Spleen (tissue), 7 donors: ENCODE results near the gene LRRC28.

Experiments used
- POLR2A ChIP-seq, 3 donors: fragments of 450-650 bp; IDR thresholded peaks; one replicate each; pipeline ENCODE4 v1.5.1; 2017; ENCODE audit warnings: antibody characterized with exemption in 3 of 3, mild to moderate bottlenecking in 1 of 3
- POLR2AphosphoS5 ChIP-seq, 3 donors: sonication (generic); formaldehyde crosslinking; IDR thresholded peaks; one replicate each; pipeline ENCODE4 v1.5.1; 2017; ENCODE audit warnings: antibody characterized with exemption in 3 of 3
- TF ChIP-seq, protein P1 (sequence below), 11 experiments: fragments of 200-600 bp in 7 of 11; fragments of 450-650 bp in 4 of 11; sonication (generic) in 4 of 11; IDR thresholded peaks in 8 of 11; conservative IDR thresholded peaks in 3 of 11; 1 replicate in 7 of 11; 2 replicates in 4 of 11; pipeline versions ENCODE4 v1.4.0 to v1.8.0; 2016 to 2021; ENCODE audit warnings: antibody characterized with exemption in 11 of 11, inconsistent platforms in 4 of 11, mild to moderate bottlenecking in 1 of 11
- donor health status: DM: no; HTN: no; CAD: no; lungs with moderate emphysema.
- donor health status: DM: no; HTN: no; CAD: no.
- donor health status: DM: no; HTN: no; CAD: no.

DNA sequence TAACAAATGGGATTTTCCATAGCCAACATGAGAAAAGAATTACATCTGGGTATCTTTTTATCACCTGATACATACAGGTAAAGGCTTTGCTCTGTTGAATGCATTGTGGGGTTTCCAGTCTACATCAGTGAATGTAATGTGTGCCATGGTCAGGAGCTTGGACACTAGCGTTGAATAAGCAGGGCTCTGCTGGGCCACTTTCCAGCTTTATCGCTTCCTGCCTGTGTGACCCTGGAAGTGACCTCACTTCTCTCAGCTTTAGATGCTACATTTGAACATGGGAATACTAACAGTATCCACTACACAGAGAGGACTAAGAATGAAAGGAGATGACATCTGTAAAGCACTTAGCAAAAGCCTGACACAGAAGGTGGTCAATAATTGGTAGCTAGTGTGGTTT lies 42.0 kb upstream of the LRRC28 start:
- TF ChIP-seq, protein P1, sequence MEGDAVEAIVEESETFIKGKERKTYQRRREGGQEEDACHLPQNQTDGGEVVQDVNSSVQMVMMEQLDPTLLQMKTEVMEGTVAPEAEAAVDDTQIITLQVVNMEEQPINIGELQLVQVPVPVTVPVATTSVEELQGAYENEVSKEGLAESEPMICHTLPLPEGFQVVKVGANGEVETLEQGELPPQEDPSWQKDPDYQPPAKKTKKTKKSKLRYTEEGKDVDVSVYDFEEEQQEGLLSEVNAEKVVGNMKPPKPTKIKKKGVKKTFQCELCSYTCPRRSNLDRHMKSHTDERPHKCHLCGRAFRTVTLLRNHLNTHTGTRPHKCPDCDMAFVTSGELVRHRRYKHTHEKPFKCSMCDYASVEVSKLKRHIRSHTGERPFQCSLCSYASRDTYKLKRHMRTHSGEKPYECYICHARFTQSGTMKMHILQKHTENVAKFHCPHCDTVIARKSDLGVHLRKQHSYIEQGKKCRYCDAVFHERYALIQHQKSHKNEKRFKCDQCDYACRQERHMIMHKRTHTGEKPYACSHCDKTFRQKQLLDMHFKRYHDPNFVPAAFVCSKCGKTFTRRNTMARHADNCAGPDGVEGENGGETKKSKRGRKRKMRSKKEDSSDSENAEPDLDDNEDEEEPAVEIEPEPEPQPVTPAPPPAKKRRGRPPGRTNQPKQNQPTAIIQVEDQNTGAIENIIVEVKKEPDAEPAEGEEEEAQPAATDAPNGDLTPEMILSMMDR (IDR thresholded peaks at IDR 0.05 in 8 of 11, conservative IDR thresholded peaks at IDR 0.05 in 3 of 11) = no peak
- TF ChIP-seq POLR2AphosphoS5 (IDR thresholded peaks at IDR 0.05) = no peak
- no peak for TF ChIP-seq POLR2A (IDR thresholded peaks at IDR 0.05)
